ENCODE measurements around the gene RBM24.

DNA sequence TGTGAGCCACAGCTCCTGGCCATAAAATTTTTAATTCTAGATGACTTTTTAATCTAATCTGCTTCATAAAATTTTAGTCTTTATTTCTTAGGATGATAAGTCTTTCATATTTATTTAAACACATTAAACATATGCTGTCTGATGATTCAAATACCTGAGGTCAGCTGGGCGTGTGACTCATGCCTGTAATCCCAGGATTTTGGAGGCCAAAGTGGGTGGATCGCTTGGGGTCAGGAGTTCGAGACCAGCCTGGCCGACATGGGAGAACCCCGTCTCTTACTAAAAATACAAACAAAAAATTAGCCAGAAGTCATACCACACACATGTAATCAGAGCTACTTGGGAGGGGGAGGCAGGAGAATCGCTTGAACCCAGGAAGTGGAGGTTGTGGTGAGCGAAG, 53.1 kb downstream of the RBM24 start:
- TF ChIP-seq, protein P1, sequence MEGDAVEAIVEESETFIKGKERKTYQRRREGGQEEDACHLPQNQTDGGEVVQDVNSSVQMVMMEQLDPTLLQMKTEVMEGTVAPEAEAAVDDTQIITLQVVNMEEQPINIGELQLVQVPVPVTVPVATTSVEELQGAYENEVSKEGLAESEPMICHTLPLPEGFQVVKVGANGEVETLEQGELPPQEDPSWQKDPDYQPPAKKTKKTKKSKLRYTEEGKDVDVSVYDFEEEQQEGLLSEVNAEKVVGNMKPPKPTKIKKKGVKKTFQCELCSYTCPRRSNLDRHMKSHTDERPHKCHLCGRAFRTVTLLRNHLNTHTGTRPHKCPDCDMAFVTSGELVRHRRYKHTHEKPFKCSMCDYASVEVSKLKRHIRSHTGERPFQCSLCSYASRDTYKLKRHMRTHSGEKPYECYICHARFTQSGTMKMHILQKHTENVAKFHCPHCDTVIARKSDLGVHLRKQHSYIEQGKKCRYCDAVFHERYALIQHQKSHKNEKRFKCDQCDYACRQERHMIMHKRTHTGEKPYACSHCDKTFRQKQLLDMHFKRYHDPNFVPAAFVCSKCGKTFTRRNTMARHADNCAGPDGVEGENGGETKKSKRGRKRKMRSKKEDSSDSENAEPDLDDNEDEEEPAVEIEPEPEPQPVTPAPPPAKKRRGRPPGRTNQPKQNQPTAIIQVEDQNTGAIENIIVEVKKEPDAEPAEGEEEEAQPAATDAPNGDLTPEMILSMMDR (IDR thresholded peaks at IDR 0.05), result no peak
- TF ChIP-seq POLR2A (IDR thresholded peaks at IDR 0.05) (no peak), EP300 (IDR thresholded peaks at IDR 0.05) (no peak)

Data from ovary (tissue), 3 donors.